Activated naive CD4-positive, alpha-beta T cell treated with anti-CD3 and anti-CD28 coated beads, Interleukin-2, amount 50 U/mL, for 72 hours (primary cell): ENCODE measurements around the gene EOLA1. TPM values are rescaled to one million over a fixed set of nuclear protein-coding genes. Genes with fewer than 3 reads are reported as not detected.
A peak's percentile ranks its signal among the peaks of the same experiment; 100 is the strongest.
"Not testable (repeated sequence)": the region's sequence is repeated elsewhere in the genome, so short reads cannot be mapped to it uniquely, and the experiment has no call there.

Experiments used
- ATAC-seq, 2 donors: fragments of 150-1000 bp; cut with Tn5 transposase; 2 replicates each; pipeline ENCODE4 v1.10.0; 2021; ENCODE audit warnings: mild to moderate bottlenecking in 2 of 2, moderate library complexity in 2 of 2
- DNase-seq, 2 donors: peaks; one replicate each; pipeline ENCODE4 v3.0.0; 2021 to 2022; ENCODE audit warnings: low spot score in 2 of 2
- H3K27ac Mint-ChIP-seq, 2 donors: one replicate each; pipeline ENCODE4 v1.8.0; 2022; ENCODE audit warnings: mild to moderate bottlenecking in 2 of 2, mixed read lengths in 2 of 2
- H3K36me3 Mint-ChIP-seq, 2 donors: one replicate each; pipeline ENCODE4 v1.8.0; 2022; ENCODE audit warnings: mixed read lengths in 2 of 2
- H3K9me3 Mint-ChIP-seq, 2 donors: one replicate each; pipeline ENCODE4 v1.8.0; 2022; ENCODE audit warnings: mixed read lengths in 2 of 2
- total RNA-seq, 2 donors: library from RNA; stranded (reverse); gene quantifications; one replicate each; pipeline ENCODE4 v1.2.3, GENCODE V29; 2022

Gene EOLA1
- total RNA-seq, 2 donors from 2014 or later: 13.6 to 50.9 TPM

GRCh38 chrX:149531599-149531998 is 9.2 kb upstream of the EOLA1 start:
- Mint-ChIP-seq H3K36me3 (no peaks in the 10 kb centered on the region), H3K9me3 (no peaks in the 10 kb centered on the region), H3K27ac (peak overlapping the region in 1 of 2 donors; percentile 95)
- DNase-seq (no peak), ATAC-seq (peak; percentile 36 to 72)

DNA sequence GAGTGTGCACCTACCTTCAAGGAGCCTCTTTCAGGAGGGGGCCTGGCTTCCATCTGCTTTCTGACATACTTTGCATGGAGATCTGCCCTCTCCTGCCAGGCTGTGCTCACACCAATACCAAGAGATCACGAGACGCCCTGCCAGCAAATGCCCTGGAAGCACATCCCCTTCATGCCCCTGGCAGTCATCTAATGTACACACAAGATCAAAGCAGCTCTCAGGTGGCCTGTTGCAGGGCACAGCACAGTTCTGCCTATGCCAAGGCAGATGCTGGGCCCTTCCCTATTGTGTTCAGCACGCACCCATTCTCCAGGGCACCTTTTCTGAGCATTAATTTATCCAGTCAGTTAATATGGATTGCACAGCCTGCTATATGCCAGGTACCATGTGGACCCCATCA is 7.9 kb upstream of the EOLA1 start:
- not testable (repeated sequence) for H3K27ac Mint-ChIP-seq, H3K9me3 Mint-ChIP-seq, ATAC-seq, H3K36me3 Mint-ChIP-seq, DNase-seq

GRCh38 chrX:149533999-149534398 is 6.8 kb upstream of the EOLA1 start:
- H3K36me3 Mint-ChIP-seq, ATAC-seq, H3K9me3 Mint-ChIP-seq, H3K27ac Mint-ChIP-seq, DNase-seq: not testable (repeated sequence)

DNA sequence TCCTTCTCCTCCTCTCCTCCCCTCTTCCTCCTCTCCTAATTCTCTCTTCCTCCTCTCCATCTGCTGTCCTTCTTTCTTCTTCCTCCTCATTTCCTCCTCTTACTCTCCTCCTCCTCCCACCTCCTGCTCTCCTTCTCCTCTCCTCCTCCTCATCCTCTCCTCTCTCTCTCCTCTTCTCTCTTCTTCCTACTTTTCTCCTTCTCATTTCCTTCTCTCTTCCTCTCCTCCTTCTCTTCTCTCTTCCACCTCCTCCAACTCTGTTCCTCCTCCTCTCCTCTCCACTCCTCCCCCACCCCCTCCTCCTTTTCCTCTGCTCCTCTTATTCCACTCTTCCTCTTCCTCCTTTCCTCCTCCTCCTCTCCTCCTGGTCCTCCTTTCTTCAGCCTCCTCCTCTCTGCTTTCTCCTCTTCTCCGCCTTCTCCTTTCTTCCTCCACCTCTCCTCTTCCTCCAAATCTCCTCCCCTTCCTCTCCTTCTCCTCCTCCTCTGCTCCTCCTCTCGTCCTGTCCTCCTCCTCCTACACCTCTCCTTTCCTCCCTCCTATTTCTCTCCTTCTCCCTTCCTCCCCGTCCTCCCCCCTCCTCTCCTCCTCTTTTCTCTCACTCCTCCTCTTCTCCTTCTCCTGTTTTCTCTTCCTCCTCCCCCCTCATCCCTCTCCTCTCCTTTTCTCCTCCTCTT is 5.7 kb upstream of the EOLA1 start:
- not testable (repeated sequence) for ATAC-seq, H3K9me3 Mint-ChIP-seq, H3K36me3 Mint-ChIP-seq, DNase-seq
- peak overlapping the region; percentile 27 to 60 for H3K27ac Mint-ChIP-seq

- not testable (repeated sequence) for H3K9me3 Mint-ChIP-seq, ATAC-seq, H3K36me3 Mint-ChIP-seq, DNase-seq, H3K27ac Mint-ChIP-seq
Measured at GRCh38 chrX:149537474-149537873, 3.3 kb upstream of the EOLA1 start.

- DNase-seq (peak; percentile 72 to 82), ATAC-seq (peak; percentile 51 to 64)
- H3K27ac Mint-ChIP-seq: peak overlapping the region; percentile 97 to 99
- H3K9me3 Mint-ChIP-seq: no peaks in the 10 kb centered on the region
- H3K36me3 Mint-ChIP-seq: no peaks in the 10 kb centered on the region
Measured at GRCh38 chrX:149539283-149540130, 1.3 kb upstream of the EOLA1 start.

DNA sequence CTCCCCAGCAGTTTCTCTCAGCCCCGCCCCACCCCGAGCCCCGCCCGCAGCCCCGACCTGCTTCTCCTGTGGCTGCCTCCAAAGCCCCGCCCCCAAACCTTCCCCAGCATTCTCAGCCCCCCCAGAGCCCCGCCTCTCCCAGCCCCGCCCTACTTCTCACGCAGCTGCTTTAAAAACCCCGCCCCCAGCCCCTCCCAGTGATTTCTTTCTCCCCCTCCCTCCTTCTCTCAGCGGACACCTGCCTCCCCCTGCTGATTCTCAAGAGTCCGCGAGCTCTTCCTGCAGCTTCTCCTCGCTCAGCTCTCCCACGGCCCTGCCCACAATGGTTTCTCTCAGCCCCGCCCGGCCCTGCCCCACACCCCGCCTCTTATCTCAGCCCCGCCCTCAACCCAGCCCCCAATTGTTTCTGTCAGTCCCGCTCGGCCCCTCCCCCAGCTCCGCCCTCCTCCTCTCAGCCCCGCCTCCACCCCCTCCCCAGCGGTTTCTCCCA is 636 bp upstream of the EOLA1 start:
- Mint-ChIP-seq H3K36me3 (no peaks in the 10 kb centered on the region), H3K27ac (peak overlapping the region; percentile 99), H3K9me3 (no peaks in the 10 kb centered on the region)
- ATAC-seq (peak; percentile 50 to 61), DNase-seq (peak in 1 of 2 donors; percentile 76)

GRCh38 chrX:149541521-149542047 is 772 bp downstream of the EOLA1 start:
- no peaks in the 10 kb centered on the region for H3K9me3 Mint-ChIP-seq
- no peak for DNase-seq
- H3K36me3 Mint-ChIP-seq: no peaks in the 10 kb centered on the region
- H3K27ac Mint-ChIP-seq: peak overlapping the region; percentile 99
- no peak for ATAC-seq

DNA sequence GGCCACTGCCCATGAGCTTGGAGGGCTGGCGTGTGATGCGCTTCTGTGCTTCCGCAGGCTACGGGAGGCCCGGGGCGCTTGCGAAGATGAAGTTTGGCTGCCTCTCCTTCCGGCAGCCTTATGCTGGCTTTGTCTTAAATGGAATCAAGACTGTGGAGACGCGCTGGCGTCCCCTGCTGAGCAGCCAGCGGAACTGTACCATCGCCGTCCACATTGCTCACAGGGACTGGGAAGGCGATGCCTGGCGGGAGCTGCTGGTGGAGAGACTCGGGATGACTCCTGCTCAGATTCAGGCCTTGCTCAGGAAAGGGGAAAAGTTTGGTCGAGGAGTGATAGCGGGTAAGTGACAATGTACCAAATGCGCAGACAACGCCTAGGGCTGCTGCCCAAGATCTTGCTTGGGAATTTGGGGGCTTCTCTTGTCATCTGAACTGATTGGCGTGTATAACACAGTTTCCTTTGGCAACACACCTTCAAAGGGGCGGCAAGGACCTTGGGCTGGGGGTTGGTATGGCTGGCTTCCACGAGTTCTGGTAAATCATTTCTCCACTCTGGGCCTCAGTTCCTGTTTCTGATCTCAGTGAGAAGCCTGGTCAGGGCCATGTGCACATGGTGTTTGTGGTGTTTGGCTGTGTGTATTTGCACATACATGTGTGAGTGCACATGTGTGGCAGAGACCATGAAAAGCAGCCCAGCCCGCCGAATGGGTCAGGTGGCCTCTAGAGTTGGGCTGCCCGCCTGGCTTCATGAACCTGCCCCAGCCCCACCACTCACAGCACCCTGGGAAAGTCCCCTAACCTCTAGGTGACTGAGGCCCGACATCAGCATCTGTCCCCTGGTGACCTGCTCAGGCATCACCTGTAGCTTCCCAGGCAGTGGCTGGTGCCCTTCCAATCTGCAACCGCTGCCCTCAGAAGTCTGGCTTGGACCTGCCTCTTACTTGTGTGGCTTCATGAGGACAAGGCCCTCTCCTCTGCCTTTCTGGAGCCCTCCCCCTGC is 5.0 kb downstream of the EOLA1 start:
- not testable (repeated sequence) for H3K27ac Mint-ChIP-seq, H3K9me3 Mint-ChIP-seq, ATAC-seq, H3K36me3 Mint-ChIP-seq
- DNase-seq: peak in 1 of 2 donors; percentile 13

GRCh38 chrX:149546962-149547361 is 6.2 kb downstream of the EOLA1 start:
- H3K9me3 Mint-ChIP-seq, H3K27ac Mint-ChIP-seq, H3K36me3 Mint-ChIP-seq, DNase-seq, ATAC-seq: not testable (repeated sequence)

DNA sequence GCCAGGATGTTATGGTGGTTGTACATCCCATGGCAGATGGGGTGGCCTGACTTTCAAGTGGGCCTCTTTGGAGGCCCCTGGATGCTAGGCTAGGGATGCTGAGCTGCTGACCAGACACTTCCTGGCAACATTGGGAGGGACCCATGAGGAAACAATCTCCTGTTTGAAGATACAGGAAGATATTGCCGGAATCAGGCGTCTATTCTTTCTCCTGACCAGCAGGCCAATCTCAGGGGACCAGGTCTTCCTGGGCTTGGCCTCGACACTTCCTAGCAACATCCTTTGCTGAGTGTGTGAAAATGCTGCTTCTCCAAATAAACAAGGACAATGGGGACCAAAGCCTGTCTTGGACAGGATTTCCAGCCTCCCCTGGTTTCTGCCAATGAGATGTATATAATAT is 7.0 kb downstream of the EOLA1 start:
- H3K27ac Mint-ChIP-seq, H3K36me3 Mint-ChIP-seq, H3K9me3 Mint-ChIP-seq, ATAC-seq, DNase-seq: not testable (repeated sequence)

DNA sequence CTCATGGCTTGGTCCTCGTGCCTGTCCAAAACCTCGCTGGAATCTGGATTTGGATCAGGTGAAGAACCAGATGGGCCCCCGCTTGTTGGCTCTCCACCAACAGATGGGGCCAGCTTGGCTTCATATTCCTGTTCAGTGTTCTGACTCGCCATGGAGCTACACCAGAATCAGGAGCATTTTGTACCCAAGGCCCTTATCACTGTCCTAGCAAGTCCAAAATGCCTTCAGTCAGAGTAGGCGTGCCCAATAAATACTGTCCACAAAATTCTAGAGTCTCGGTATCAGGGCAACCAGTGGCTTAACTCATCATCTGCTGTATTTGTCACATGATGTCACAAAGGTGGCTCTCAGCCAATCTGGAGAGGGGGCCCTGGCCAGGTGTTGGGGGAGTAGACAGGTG is 8.9 kb downstream of the EOLA1 start, which contains the start of gene HSFX3:
TSS of gene HSFX3 (minus strand) at position 224 of the 400 bp plus-strand sequence. CDS start at position 152, 72 bp downstream.
- H3K36me3 Mint-ChIP-seq, ATAC-seq, H3K27ac Mint-ChIP-seq, H3K9me3 Mint-ChIP-seq, DNase-seq: not testable (repeated sequence)

DNA sequence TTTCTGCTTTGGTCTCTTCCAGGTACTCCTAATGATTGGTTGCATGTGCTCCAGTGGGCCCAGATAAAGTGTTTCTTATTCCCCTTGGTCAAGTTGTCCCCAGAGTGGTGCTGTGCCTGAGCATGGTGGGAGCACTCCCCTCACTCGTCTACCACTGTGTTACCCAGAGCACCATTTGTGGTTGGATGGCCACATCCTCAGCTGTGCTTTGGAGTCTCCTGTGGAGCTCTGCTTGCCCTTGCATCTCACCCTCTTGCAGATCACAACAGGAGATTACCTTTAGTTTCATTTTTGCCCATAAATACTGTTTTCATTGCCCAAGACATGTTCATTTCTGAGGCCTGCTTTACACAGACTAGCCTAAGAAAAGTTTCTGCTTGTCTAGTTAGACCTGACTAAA is 9.6 kb downstream of the EOLA1 start:
- peak in 1 of 2 donors; percentile 31 for ATAC-seq
- DNase-seq, H3K27ac Mint-ChIP-seq, H3K36me3 Mint-ChIP-seq, H3K9me3 Mint-ChIP-seq: not testable (repeated sequence)

DNA sequence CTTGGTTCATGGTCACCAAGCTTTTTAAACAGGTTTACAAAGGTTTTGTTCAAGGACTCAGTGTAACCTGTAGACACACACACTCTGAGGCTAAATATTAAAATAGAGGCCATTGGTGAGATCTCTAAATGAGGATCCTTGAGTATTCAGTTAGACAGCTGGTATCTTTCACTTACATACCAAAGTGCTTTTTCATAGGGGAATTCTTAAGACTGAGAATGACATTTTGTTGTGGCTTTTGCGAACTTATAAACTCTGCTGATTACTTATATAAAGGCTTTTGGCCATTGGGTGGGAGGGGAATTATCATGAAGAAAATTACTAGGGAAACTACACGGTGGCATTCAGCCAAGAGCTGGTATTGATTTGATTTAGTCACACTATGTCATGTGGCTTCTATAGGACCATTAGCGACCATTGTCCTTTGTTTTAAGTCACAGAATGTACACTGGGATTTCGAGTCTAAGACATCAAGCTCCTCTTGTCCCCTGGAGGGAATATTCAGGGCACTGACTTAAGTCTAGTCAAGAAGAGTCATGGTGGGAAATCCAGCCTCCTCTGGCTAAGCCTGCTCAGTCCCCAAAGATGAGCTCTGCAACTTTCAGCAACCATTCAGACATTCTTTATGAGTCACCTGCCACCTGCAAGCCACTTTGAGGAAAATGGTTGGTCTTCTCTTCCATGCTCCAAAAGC is 10.6 kb downstream of the EOLA1 start:
- not testable (repeated sequence) for H3K36me3 Mint-ChIP-seq, H3K9me3 Mint-ChIP-seq, H3K27ac Mint-ChIP-seq, DNase-seq
- peak; percentile 43 to 79 for ATAC-seq

DNA sequence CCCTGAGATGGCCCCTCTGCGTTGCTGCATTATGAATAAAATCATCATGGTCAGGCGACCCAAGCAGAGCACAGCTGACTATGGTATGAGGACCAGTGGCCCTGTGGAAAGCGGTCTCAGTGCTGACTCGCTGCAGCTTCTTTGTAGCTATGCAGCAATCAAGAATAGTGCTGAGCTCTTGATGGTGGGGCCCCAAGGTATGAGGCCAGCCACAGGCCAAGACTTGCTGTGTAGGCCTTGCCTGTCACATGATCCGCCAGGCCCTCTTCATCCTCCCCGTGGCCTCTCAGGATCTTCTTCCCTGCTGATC is 11.1 kb downstream of the EOLA1 start:
- not testable (repeated sequence) for DNase-seq, H3K9me3 Mint-ChIP-seq, H3K27ac Mint-ChIP-seq, H3K36me3 Mint-ChIP-seq
- ATAC-seq: peak in 1 of 2 donors; percentile 62

- H3K27ac Mint-ChIP-seq, ATAC-seq, H3K9me3 Mint-ChIP-seq, DNase-seq, H3K36me3 Mint-ChIP-seq: not testable (repeated sequence)
Measured at GRCh38 chrX:149555251-149555650, 14.4 kb downstream of the EOLA1 start.
